ENCODE measurements around the gene GOLGA3. TPM values are rescaled to one million over a fixed set of nuclear protein-coding genes. Genes with fewer than 3 reads are reported as not detected.

Gene GOLGA3
- total and polyA plus RNA-seq, 3 donors from 2014 or later: 30.4 to 95.2 (median 72.3) TPM

DNA sequence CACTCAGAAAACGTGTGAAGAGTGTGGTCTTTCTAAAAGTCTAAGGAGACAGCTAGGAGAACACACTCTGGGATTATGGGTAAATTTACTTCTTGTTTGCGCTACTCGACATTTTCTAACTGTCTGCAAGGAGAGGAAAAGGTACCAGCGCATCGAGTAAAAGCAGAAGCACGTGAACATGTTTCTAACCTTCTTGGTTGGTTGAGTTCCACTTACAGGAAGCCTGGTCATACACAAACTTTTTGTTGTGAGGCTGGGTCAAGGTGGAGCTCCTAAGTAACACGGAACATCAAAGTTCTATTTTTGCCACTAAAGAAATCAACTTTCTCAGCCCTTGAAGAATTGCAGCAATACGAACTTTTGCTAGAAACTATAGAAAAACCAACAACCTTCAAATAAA lies 87.0 kb downstream of the GOLGA3 start:
- DNase-seq: no peak
- Histone ChIP-seq H3K4me1 (no peaks in the 10 kb centered on the region), H3K36me3 (ENCODE audit: low read depth, missing control alignments) (no peaks in the 10 kb centered on the region), H3K27ac (no peak overlapping the region), H3K27me3 (no peaks in the 10 kb centered on the region), H3K9me3 (no peaks in the 10 kb centered on the region), H3K4me3 (no peak overlapping the region)
- 90 to 92% methylated on average over 8 of the region's 8 CpGs for WGBS, 2 donors
- intact Hi-C loops (cut with DNase I; ENCODE audit: low total_unique reads): no loop called here
- TF ChIP-seq, protein P1, sequence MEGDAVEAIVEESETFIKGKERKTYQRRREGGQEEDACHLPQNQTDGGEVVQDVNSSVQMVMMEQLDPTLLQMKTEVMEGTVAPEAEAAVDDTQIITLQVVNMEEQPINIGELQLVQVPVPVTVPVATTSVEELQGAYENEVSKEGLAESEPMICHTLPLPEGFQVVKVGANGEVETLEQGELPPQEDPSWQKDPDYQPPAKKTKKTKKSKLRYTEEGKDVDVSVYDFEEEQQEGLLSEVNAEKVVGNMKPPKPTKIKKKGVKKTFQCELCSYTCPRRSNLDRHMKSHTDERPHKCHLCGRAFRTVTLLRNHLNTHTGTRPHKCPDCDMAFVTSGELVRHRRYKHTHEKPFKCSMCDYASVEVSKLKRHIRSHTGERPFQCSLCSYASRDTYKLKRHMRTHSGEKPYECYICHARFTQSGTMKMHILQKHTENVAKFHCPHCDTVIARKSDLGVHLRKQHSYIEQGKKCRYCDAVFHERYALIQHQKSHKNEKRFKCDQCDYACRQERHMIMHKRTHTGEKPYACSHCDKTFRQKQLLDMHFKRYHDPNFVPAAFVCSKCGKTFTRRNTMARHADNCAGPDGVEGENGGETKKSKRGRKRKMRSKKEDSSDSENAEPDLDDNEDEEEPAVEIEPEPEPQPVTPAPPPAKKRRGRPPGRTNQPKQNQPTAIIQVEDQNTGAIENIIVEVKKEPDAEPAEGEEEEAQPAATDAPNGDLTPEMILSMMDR (IDR thresholded peaks at IDR 0.05): no peak
- TF ChIP-seq POLR2A (IDR thresholded peaks at IDR 0.05): no peak

DNA sequence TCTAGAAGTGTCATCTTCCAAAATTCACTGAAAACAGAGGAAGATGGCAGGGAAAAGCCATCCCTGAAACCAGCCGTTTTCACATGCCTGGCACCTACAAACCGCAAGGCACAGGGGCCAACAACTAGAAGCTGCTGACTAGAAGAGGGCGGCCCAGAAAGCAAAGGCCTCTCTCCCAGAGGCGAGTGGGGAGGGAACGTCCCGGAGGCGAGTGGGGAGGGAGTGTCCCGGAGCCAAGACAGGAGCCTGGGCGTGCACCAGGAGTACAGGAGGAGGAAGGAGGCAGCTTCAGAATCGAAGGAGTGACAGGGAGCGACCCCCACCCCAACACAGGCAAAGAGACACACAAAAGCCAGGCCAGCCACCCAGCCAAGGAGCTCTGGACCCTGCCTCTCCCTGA lies 88.0 kb downstream of the GOLGA3 start:
- WGBS, 2 donors: 86 to 93% methylated on average over 11 of the region's 11 CpGs
- H3K27me3 ChIP-seq: no peaks in the 10 kb centered on the region
- no peak overlapping the region for H3K27ac ChIP-seq
- intact Hi-C loops (cut with DNase I; ENCODE audit: low total_unique reads): no loop called here
- H3K36me3 ChIP-seq (ENCODE audit: low read depth, missing control alignments): no peaks in the 10 kb centered on the region
- DNase-seq: no peak
- TF ChIP-seq, protein P1 (IDR thresholded peaks at IDR 0.05): no peak
- no peak for TF ChIP-seq POLR2A (IDR thresholded peaks at IDR 0.05)
- no peaks in the 10 kb centered on the region for H3K9me3 ChIP-seq
- no peak overlapping the region for H3K4me3 ChIP-seq
- no peaks in the 10 kb centered on the region for H3K4me1 ChIP-seq

DNA sequence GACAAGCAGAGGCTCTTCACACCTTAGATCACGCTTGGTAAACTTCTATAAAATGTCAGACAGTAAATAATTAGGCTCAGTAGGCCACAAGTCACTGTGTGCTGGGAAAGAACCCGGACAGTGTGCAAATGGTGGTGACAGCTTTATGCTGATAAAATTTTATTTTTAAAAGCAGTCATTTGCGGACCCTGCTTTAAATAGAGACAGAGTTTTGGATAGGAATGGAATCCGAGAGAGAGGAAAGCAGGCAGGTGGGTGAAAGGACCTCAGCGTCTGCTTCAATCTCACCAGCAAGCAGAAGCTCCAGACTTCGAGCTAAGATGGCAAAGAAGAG lies 88.4 kb downstream of the GOLGA3 start:
- intact Hi-C loops (cut with DNase I; ENCODE audit: low total_unique reads): no loop called here
- Histone ChIP-seq H3K27me3 (no peaks in the 10 kb centered on the region), H3K9me3 (no peaks in the 10 kb centered on the region), H3K27ac (no peak overlapping the region), H3K36me3 (ENCODE audit: low read depth, missing control alignments) (no peaks in the 10 kb centered on the region), H3K4me1 (no peaks in the 10 kb centered on the region), H3K4me3 (no peak overlapping the region)
- TF ChIP-seq POLR2A (IDR thresholded peaks at IDR 0.05): no peak
- TF ChIP-seq, protein P1 (IDR thresholded peaks at IDR 0.05): no peak
- WGBS, 2 donors: 86 to 90% methylated on average over 6 of the region's 6 CpGs
- DNase-seq: no peak

DNA sequence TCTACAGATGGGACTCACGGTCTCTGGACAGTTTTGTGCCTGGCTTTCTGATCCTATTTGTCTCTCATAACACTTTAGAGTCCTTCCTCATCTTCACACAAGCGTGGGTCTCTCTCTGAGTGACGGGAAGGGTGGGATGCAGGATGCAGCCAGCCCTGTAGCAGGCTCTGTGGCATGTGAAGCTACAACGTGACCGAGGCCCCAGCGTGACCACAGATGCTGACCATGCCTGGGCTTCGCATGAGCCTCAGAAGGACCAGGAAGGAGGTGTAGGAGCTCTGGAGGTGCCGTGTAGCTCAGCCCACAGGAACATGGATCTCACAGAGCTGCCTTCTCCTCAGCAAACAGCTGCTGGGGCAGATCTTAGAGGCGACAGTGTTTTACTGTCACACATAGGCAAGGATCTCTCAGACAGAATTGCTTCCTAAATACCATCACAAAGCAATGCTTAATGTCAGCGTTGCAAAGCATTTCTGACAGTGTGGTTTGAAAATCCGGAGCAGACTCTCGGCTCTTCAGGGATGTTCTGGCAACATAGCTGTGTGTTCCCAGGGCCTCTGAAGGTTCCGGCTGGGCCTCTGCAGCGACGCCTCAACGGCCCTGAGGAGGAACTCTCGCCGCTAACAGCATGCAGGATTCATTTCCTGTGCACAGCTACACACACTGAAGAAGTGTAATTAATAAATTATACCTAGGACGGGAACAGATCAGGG lies 88.9 kb downstream of the GOLGA3 start:
- Histone ChIP-seq H3K4me1 (no peaks in the 10 kb centered on the region), H3K27ac (no peak overlapping the region), H3K9me3 (no peaks in the 10 kb centered on the region), H3K36me3 (ENCODE audit: low read depth, missing control alignments) (no peaks in the 10 kb centered on the region), H3K4me3 (no peak overlapping the region), H3K27me3 (no peaks in the 10 kb centered on the region)
- no peak for DNase-seq
- 83 to 88% methylated on average over 19 of the region's 19 CpGs for WGBS, 2 donors
- intact Hi-C loops (cut with DNase I; ENCODE audit: low total_unique reads): no loop called here
- TF ChIP-seq, protein P1 (IDR thresholded peaks at IDR 0.05): no peak
- no peak for TF ChIP-seq POLR2A (IDR thresholded peaks at IDR 0.05)

DNA sequence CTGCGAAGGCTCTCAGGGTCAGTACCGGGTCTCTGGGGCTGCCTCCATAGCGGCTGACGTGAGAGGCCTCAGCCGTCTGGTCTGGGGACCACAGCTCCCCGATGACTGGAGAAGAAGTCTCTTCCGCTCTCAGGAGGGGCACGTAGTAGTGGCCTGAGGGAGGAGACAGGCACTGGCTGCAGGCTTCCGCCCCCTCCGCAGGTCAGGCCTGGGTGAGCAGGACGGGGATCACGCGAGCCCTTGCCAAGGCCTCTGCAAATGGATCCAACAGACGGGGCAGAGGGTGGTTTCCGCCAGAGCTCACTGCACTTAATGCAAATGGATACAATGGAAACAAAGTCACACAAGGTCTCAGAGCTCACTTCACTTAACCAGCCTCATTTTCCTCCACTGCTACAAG lies 91.8 kb downstream of the GOLGA3 start:
- Histone ChIP-seq H3K36me3 (ENCODE audit: low read depth, missing control alignments) (no peaks in the 10 kb centered on the region), H3K4me3 (no peak overlapping the region), H3K9me3 (no peaks in the 10 kb centered on the region), H3K4me1 (no peaks in the 10 kb centered on the region), H3K27ac (no peak overlapping the region), H3K27me3 (no peaks in the 10 kb centered on the region)
- intact Hi-C loops (cut with DNase I; ENCODE audit: low total_unique reads): no loop called here
- DNase-seq: no peak
- WGBS, 2 donors: 85 to 90% methylated on average over 13 to 15 of the region's 15 CpGs
- TF ChIP-seq, protein P1 (IDR thresholded peaks at IDR 0.05): no peak
- TF ChIP-seq POLR2A (IDR thresholded peaks at IDR 0.05): no peak
